SK-N-SH (cell line): Measurements from ENCODE around the gene ARF4. TPM values are rescaled to one million over a fixed set of nuclear protein-coding genes. Genes with fewer than 3 reads are reported as not detected.
A peak's percentile ranks its signal among the peaks of the same experiment; 100 is the strongest.

ENCODE experiments used
- CTCF ChIA-PET: fragments of 300-600, 350-600 bp; formaldehyde crosslinking; extraction: SDS; loops from one replicate; lab custom pipeline; 2021; lab: Yijun Ruan, JAX
- POLR2A ChIA-PET: fragments of 350-600 bp; sonication (Branson Sonifier 250); formaldehyde crosslinking; extraction: SDS; loops from one replicate; lab custom pipeline; 2020; ENCODE audit warnings: antibody characterized with exemption, inconsistent platforms; lab: Yijun Ruan, JAX
- DNase-seq: peaks from one replicate; pipeline ENCODE4 v3.0.0; 2012
- H2AFZ ChIP-seq: fragments of 200-600 bp; sonication (generic); 2 replicates; pipeline ENCODE4 v1.8.1; 2016; ENCODE audit warnings: antibody characterized with exemption, mild to moderate bottlenecking, low read depth
- H3F3A ChIP-seq: fragments of 200-600 bp; sonication (generic); replicated peaks from 2 replicates; pipeline ENCODE3; 2016; ENCODE audit warnings: antibody characterized with exemption, mild to moderate bottlenecking; ENCODE audit not compliant: insufficient read depth
- H3K27ac ChIP-seq, 2 experiments: fragments of 200-500 bp in 1 of 2; fragments of 200-600 bp in 1 of 2; sonication (Bioruptor generic) in 1 of 2; sonication (generic), shearing (Covaris generic) in 1 of 2; 2 replicates each; pipeline versions ENCODE4 v1.5.1 to v1.6.1; 2014 to 2016; ENCODE audit warnings: low read depth in 2 of 2, inconsistent platforms in 1 of 2, low read length in 1 of 2, mild to moderate bottlenecking in 1 of 2, mixed read lengths in 1 of 2
- H3K27me3 ChIP-seq: fragments of 200-600 bp; sonication (generic), shearing (Covaris generic); 2 replicates; pipeline ENCODE4 v1.6.1; 2016; ENCODE audit warnings: mixed run types; ENCODE audit not compliant: insufficient read depth
- H3K36me3 ChIP-seq, 2 experiments: fragments of 200-500 bp in 1 of 2; fragments of 200-600 bp in 1 of 2; sonication (Bioruptor generic) in 1 of 2; sonication (generic) in 1 of 2; replicated peaks in 1 of 2; 2 replicates each; pipeline versions ENCODE3 to v1.5.1; 2014 to 2016; ENCODE audit warnings: low read length in 1 of 2, mild to moderate bottlenecking in 1 of 2; ENCODE audit not compliant: insufficient read depth in 2 of 2, control insufficient read depth in 1 of 2
- H3K4me1 ChIP-seq, 2 experiments: fragments of 200-500 bp in 1 of 2; fragments of 200-600 bp in 1 of 2; sonication (Bioruptor generic) in 1 of 2; sonication (generic), shearing (Covaris generic) in 1 of 2; 2 replicates each; pipeline versions ENCODE4 v1.5.1 to v1.6.1; 2014 to 2016; ENCODE audit warnings: low read depth in 1 of 2, low read length in 1 of 2, mixed run types in 1 of 2; ENCODE audit not compliant: insufficient read depth in 2 of 2, control insufficient read depth in 1 of 2
- H3K4me2 ChIP-seq: fragments of 200-600 bp; sonication (generic), shearing (Covaris generic); 2 replicates; pipeline ENCODE4 v1.6.1; 2017; ENCODE audit warnings: mixed run types
- H3K4me3 ChIP-seq, 2 experiments: fragments of 200-500 bp in 1 of 2; fragments of 200-600 bp in 1 of 2; sonication (Bioruptor generic) in 1 of 2; sonication (generic), shearing (Covaris generic) in 1 of 2; 2 replicates each; pipeline versions ENCODE4 v1.5.1 to v1.8.1; 2014 to 2016; ENCODE audit warnings: low read depth in 2 of 2, inconsistent platforms in 1 of 2, low read length in 1 of 2, mild to moderate bottlenecking in 1 of 2, mixed read lengths in 1 of 2, moderate library complexity in 1 of 2
- H3K79me2 ChIP-seq: fragments of 200-600 bp; sonication (generic); 2 replicates; pipeline ENCODE4 v1.8.1; 2017; ENCODE audit warnings: mild to moderate bottlenecking; ENCODE audit not compliant: insufficient read depth
- H3K9ac ChIP-seq: fragments of 200-600 bp; sonication (generic); 2 replicates; pipeline ENCODE4 v1.6.1; 2017; ENCODE audit warnings: mixed run types
- H3K9me2 ChIP-seq: fragments of 200-600 bp; sonication (generic); 2 replicates; pipeline ENCODE4 v1.6.1; 2017; ENCODE audit warnings: mixed run types
- H3K9me3 ChIP-seq: fragments of 200-600 bp; sonication (generic); 2 replicates; pipeline ENCODE4 v1.6.1; 2017; ENCODE audit warnings: mixed run types, mild to moderate bottlenecking, moderate library complexity
- H4K20me1 ChIP-seq: fragments of 200-600 bp; sonication (generic); 2 replicates; pipeline ENCODE4 v1.6.1; 2017; ENCODE audit warnings: mild to moderate bottlenecking, mixed run types; ENCODE audit not compliant: insufficient read depth
- ELF1 ChIP-seq: IDR thresholded peaks from 2 replicates; pipeline ENCODE4 v1.4.0; 2012
- EZH2phosphoT487 ChIP-seq: fragments of 200-600 bp; sonication (generic); IDR thresholded peaks from 2 replicates; pipeline ENCODE4 v1.6.1; 2017; ENCODE audit warnings: low read depth, mixed run types, mild to moderate bottlenecking, antibody characterized with exemption, moderate library complexity, borderline replicate concordance
- IRF3 ChIP-seq: fragments of 150-350 bp; IDR thresholded peaks from 2 replicates; pipeline ENCODE4 v1.6.1; 2016; ENCODE audit warnings: mild to moderate bottlenecking, low read depth, low read length
- JUND ChIP-seq: IDR thresholded peaks from 2 replicates; pipeline ENCODE4 v1.4.0; 2012
- MEF2A ChIP-seq: IDR thresholded peaks from 2 replicates; pipeline ENCODE4 v1.4.0; 2012; ENCODE audit warnings: low read depth, borderline replicate concordance
- MXI1 ChIP-seq: IDR thresholded peaks from 2 replicates; pipeline ENCODE4 v1.6.1; 2012; ENCODE audit warnings: mild to moderate bottlenecking, low read depth, low read length, improper control_type of control experiment
- NFIC ChIP-seq: IDR thresholded peaks from 2 replicates; pipeline ENCODE4 v1.4.0; 2012; ENCODE audit warnings: borderline replicate concordance
- PBX3 ChIP-seq: IDR thresholded peaks from 2 replicates; pipeline ENCODE4; 2012
- RAD21 ChIP-seq: IDR thresholded peaks from 2 replicates; pipeline ENCODE4 v1.6.1; 2012; ENCODE audit warnings: mild to moderate bottlenecking, low read length
- RCOR1 ChIP-seq: fragments of 150-350 bp; IDR thresholded peaks from 2 replicates; pipeline ENCODE4 v1.6.1; 2017; ENCODE audit warnings: antibody characterized with exemption, low read length
- REST ChIP-seq: IDR thresholded peaks from 2 replicates; pipeline ENCODE4 v1.6.1; 2012; ENCODE audit warnings: mild to moderate bottlenecking, low read depth, low read length, moderate library complexity
- RFX5 ChIP-seq: IDR thresholded peaks from 2 replicates; pipeline ENCODE4 v1.6.1; 2012; ENCODE audit warnings: mild to moderate bottlenecking, improper control_type of control experiment, low read length
- RXRA ChIP-seq: IDR thresholded peaks from 2 replicates; pipeline ENCODE4 v1.4.0; 2012; ENCODE audit warnings: low read depth, mild to moderate bottlenecking, borderline replicate concordance
- TAF1 ChIP-seq: IDR thresholded peaks from 2 replicates; pipeline ENCODE4 v1.6.1; 2012; ENCODE audit warnings: low read depth, mild to moderate bottlenecking, low read length, moderate library complexity, borderline replicate concordance
- TEAD4 ChIP-seq: IDR thresholded peaks from 2 replicates; pipeline ENCODE4 v1.4.0; 2012; ENCODE audit warnings: mild to moderate bottlenecking, borderline replicate concordance; ENCODE audit not compliant: insufficient read depth
- USF2 ChIP-seq: fragments of 150-350 bp; IDR thresholded peaks from 2 replicates; pipeline ENCODE4 v1.6.1; 2017; ENCODE audit warnings: antibody characterized with exemption, low read length, low read depth, borderline replicate concordance
- YY1 ChIP-seq: IDR thresholded peaks from 2 replicates; pipeline ENCODE4 v1.4.0; 2012; ENCODE audit warnings: low read depth, mild to moderate bottlenecking
- WGBS: methylation state at CpG from one replicate; pipeline ENCODE4 v1.1.6; 2017; ENCODE audit warnings: low lambda C conversion rate; 5-methylcytosine and 5-hydroxymethylcytosine counted together
- polyA plus RNA-seq, 3 experiments: library from polyadenylated mRNA; depleted of rRNA; stranded (reverse); fragments of >200 nt; gene quantifications; 2 replicates each; pipeline ENCODE4 v1.2.3, GENCODE V29; 2012
- TF ChIP-seq, protein P1 (sequence below): IDR thresholded peaks from 2 replicates; pipeline ENCODE4 v1.4.0; 2012; ENCODE audit warnings: low read depth, borderline replicate concordance

Gene ARF4
- polyA plus RNA-seq, 1 of the 3 experiments (the other 2 are of a cell fraction), result 150 TPM

GRCh38 chr3:57559526-57559925, 37.6 kb downstream of the ARF4 start:
- Histone ChIP-seq H3K9me2 (no peaks in the 10 kb centered on the region), H3K4me2 (peak overlapping the region; percentile 77; the same call in 1 of the 2 replicates), H3F3A (peaks cover 17% of the 10 kb centered on the region), H3K27ac (no peak overlapping the region), H4K20me1 (peaks cover 9% of the 10 kb centered on the region; the same call in 1 of the 2 replicates), H3K9me3 (no peaks in the 10 kb centered on the region), H3K4me1 (peaks cover 0 to 12% of the 10 kb centered on the region in 2 experiments; a peak in 2 of 4 replicates), H2AFZ (no peak overlapping the region), H3K79me2 (peaks cover 73% of the 10 kb centered on the region), H3K4me3 (no peak overlapping the region), H3K9ac (no peak overlapping the region), H3K36me3 (peaks cover 30 to 33% of the 10 kb centered on the region in 2 experiments), H3K27me3 (no peaks in the 10 kb centered on the region)
- DNase-seq, result no peak
- no peak for TF ChIP-seq NFIC
- TF ChIP-seq RCOR1, result no peak
- TF ChIP-seq, protein P1, sequence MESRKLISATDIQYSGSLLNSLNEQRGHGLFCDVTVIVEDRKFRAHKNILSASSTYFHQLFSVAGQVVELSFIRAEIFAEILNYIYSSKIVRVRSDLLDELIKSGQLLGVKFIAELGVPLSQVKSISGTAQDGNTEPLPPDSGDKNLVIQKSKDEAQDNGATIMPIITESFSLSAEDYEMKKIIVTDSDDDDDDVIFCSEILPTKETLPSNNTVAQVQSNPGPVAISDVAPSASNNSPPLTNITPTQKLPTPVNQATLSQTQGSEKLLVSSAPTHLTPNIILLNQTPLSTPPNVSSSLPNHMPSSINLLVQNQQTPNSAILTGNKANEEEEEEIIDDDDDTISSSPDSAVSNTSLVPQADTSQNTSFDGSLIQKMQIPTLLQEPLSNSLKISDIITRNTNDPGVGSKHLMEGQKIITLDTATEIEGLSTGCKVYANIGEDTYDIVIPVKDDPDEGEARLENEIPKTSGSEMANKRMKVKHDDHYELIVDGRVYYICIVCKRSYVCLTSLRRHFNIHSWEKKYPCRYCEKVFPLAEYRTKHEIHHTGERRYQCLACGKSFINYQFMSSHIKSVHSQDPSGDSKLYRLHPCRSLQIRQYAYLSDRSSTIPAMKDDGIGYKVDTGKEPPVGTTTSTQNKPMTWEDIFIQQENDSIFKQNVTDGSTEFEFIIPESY, result no peak
- no peak for TF ChIP-seq RAD21
- TF ChIP-seq TEAD4, result no peak
- no peak for TF ChIP-seq JUND
- no peak for TF ChIP-seq USF2
- no peak for TF ChIP-seq MEF2A
- TF ChIP-seq ELF1, result no peak
- TF ChIP-seq YY1, result no peak
- no peak for TF ChIP-seq RFX5
- TF ChIP-seq IRF3, result no peak
- CTCF ChIA-PET, result no interaction called here
- POLR2A ChIA-PET, result no interaction called here
- WGBS, result 90% methylated on average over 1 of the region's 1 CpG

GRCh38 chr3:57557085-57557537, 40.0 kb downstream of the ARF4 start:
- H3K9me3 ChIP-seq, result no peaks in the 10 kb centered on the region
- no peaks in the 10 kb centered on the region for H3K9me2 ChIP-seq
- peaks cover 20 to 25% of the 10 kb centered on the region in 2 experiments for H3K36me3 ChIP-seq
- no peaks in the 10 kb centered on the region for H3K27me3 ChIP-seq
- H3K9ac ChIP-seq, result peak overlapping the region; percentile 79
- H4K20me1 ChIP-seq, result peaks cover 9% of the 10 kb centered on the region; the same call in 1 of the 2 replicates
- peak overlapping the region; percentile 77 for H3K4me2 ChIP-seq
- WGBS, result 1% methylated on average over 29 of the region's 29 CpGs
- ChIA-PET CTCF (interaction anchor here (1.1 to 1.8 kb wide), 5 partner anchors 11 to 457 kb away, joined by 3 to 5 read pairs (median 3); no protein-coding TSS in a partner anchor), POLR2A (interaction anchor here (2.9 kb wide), 1 partner anchor 40 kb away, joined by 19 read pairs; the partner anchor contains the start of gene ARF4)
- no peak overlapping the region; the same call in 1 of the 2 replicates for H2AFZ ChIP-seq
- H3K27ac ChIP-seq, result peak overlapping the region in 1 of 2 experiments; percentile 74; a peak in 2 of 4 replicates
- H3K4me3 ChIP-seq, result peak overlapping the region; percentile 81 to 88
- peak; percentile 47 for DNase-seq
- peaks cover 0 to 12% of the 10 kb centered on the region in 2 experiments; a peak in 2 of 4 replicates for H3K4me1 ChIP-seq
- H3K79me2 ChIP-seq, result peaks cover 58% of the 10 kb centered on the region
- H3F3A ChIP-seq, result peaks cover 3% of the 10 kb centered on the region
- no peak for TF ChIP-seq EZH2phosphoT487
- TF ChIP-seq RXRA, result no peak
- no peak for TF ChIP-seq PBX3
- no peak for TF ChIP-seq TAF1
- no peak for TF ChIP-seq MXI1
- no peak for TF ChIP-seq REST
